ENCODE measurements around the gene DDX31.

DNA sequence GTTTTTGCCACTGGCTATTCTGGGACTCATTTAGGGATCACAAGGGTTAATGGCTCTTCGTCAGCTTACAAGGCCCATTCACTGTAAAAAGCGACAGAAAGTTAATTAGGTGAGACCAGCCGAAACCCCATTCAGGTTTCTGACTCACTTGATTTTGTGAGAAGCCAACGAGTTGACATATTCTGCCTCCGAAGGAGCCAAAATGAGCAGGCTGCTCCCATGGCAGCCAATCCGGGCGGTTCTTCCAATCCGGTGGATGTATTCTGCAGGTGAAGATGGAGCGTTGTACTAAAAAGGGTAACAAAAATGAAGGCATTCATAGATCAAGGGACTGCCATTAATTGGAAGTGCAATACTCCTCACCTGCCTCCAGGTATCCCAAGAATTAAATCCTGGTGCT lies 39.7 kb downstream of the DDX31 start:
- TF ChIP-seq, protein P1, sequence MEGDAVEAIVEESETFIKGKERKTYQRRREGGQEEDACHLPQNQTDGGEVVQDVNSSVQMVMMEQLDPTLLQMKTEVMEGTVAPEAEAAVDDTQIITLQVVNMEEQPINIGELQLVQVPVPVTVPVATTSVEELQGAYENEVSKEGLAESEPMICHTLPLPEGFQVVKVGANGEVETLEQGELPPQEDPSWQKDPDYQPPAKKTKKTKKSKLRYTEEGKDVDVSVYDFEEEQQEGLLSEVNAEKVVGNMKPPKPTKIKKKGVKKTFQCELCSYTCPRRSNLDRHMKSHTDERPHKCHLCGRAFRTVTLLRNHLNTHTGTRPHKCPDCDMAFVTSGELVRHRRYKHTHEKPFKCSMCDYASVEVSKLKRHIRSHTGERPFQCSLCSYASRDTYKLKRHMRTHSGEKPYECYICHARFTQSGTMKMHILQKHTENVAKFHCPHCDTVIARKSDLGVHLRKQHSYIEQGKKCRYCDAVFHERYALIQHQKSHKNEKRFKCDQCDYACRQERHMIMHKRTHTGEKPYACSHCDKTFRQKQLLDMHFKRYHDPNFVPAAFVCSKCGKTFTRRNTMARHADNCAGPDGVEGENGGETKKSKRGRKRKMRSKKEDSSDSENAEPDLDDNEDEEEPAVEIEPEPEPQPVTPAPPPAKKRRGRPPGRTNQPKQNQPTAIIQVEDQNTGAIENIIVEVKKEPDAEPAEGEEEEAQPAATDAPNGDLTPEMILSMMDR (IDR thresholded peaks at IDR 0.05; ENCODE audit: insufficient read depth, low read length), result no peak
- TF ChIP-seq REST (IDR thresholded peaks at IDR 0.05; ENCODE audit: insufficient replicate concordance, low read depth) (no peak), POLR2AphosphoS5 (IDR thresholded peaks at IDR 0.05; ENCODE audit: low read depth) (no peak)
